Erythroblast (primary cell): Measurements from ENCODE around the gene RND1.

Experiments used
- GATA1 ChIP-seq: IDR thresholded peaks from 2 replicates; pipeline ENCODE4 v1.6.1; 2011; ENCODE audit warnings: low read depth, mild to moderate bottlenecking, control low read depth, low read length, moderate library complexity
- POLR2A ChIP-seq: IDR thresholded peaks from 2 replicates; pipeline ENCODE4 v1.6.1; 2011; ENCODE audit warnings: mild to moderate bottlenecking, low read length

- TF ChIP-seq POLR2A: no peak
- TF ChIP-seq GATA1: no peak
Observed at GRCh38 chr12:48828841-48829575, 36.7 kb downstream of the RND1 start.
